AG09319 (cell line): ENCODE results near the gene APCDD1L.

Experiments
- DNase-seq: peaks from one replicate; pipeline ENCODE4 v3.0.0-alpha.2; 2010; ENCODE audit warnings: low read depth; ENCODE audit errors: extremely low read depth
- CTCF ChIP-seq: IDR thresholded peaks from 2 replicates; pipeline ENCODE4 v1.5.1; 2011; ENCODE audit warnings: low read depth, mild to moderate bottlenecking, inconsistent platforms, low read length, moderate library complexity

The APCDD1L gene

GRCh38 chr20:58461104-58461503 lies 54.1 kb downstream of the APCDD1L start:
- TF ChIP-seq CTCF: no peak
- DNase-seq: no peak

DNA sequence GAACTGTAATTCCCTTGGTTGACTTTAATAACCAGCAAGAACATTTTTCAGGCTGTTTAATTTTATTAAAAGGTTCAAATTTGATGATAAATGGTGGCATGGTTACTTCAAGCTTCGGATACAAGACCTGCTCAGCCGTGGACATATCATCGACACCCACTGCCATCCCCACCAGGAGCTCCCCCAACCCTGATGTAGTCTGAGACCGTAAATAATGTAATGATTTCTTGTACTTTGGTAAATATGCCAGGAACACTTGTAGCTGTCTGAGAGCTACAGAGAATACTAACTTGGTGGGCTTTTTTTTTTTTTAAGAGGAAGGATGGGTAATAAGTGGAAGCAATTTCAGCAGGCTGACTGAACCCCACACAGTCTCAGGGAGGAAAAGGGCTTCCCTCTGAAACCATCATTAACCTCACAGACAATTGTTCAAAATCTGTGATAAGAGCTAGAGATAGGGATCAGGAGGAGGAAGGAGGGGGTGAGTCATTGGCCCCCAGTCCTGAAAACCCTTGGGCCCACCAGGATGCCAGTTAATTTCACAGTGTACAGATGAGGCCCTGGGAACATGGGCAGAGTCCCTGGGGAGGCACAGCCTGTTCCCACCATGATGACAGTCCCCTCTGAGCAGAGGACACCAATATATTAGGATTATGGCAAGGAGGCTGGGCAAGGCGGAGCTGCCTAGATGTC lies 56.0 kb downstream of the APCDD1L start:
- DNase-seq: no peak
- TF ChIP-seq CTCF: no peak

GRCh38 chr20:58458342-58459057 lies 56.7 kb downstream of the APCDD1L start:
- TF ChIP-seq CTCF: no peak
- DNase-seq: no peak

- TF ChIP-seq CTCF: no peak
- DNase-seq: no peak
These were observed 58.0 kb downstream of the APCDD1L start for GRCh38 chr20:58457083-58457695.

GRCh38 chr20:58454460-58454859 lies 60.7 kb downstream of the APCDD1L start:
- no peak for DNase-seq
- TF ChIP-seq CTCF: no peak

DNA sequence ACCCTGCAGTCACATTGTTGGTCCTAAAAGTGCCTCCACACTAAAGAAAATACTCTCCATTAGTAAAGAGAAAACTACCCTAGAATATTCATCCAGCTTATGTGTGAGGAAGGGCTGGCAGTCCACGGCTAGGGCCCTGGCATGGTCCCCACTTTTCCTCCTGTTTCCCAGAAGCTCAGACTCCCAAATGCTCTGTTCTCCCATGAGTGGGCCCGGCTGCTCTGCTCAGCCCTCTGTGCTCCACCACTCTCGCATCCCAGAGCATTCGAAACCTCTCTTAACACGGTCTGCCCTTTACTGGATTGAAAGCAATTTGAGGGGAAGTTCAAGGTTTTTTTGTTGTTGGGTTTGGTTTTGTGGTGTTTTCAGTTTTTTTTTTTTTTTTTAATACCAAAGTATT lies 61.8 kb downstream of the APCDD1L start:
- DNase-seq: no peak
- no peak for TF ChIP-seq CTCF

- DNase-seq: no peak
- no peak for TF ChIP-seq CTCF
These were observed 62.4 kb downstream of the APCDD1L start for GRCh38 chr20:58452667-58453255.
